ENCODE measurements around the gene SERPINA4. TPM values are rescaled to one million over a fixed set of nuclear protein-coding genes. Genes with fewer than 3 reads are reported as not detected.

The SERPINA4 gene
- total RNA-seq, 3 donors from 2014 or later (not counting 1 experiment from before 2014, with no cell fraction given) = not detected

- H3K36me3 ChIP-seq (ENCODE audit: control insufficient read depth, insufficient read depth, low read length) = no peaks in the 10 kb centered on the region
- H3K4me3 ChIP-seq (ENCODE audit: low read length) = no peak overlapping the region
- Mint-ChIP-seq H3K36me3 (no peaks in the 10 kb centered on the region), H3K4me3 (no peak overlapping the region), H3K9me3 (no peaks in the 10 kb centered on the region), H3K27me3 (ENCODE audit: low read depth in 2 of 2) (peaks cover 7 to 9% of the 10 kb centered on the region in 2 donors), H3K4me1 (no peaks in the 10 kb centered on the region), H3K27ac (no peak overlapping the region)
- H3K27me3 ChIP-seq (ENCODE audit: control insufficient read depth, insufficient read depth, low read length) = no peaks in the 10 kb centered on the region
- ATAC-seq (peak in 1 of 3 donors; percentile 8), DNase-seq (no peak)
- no peak overlapping the region for H3K27ac ChIP-seq (ENCODE audit: low read length)
- no peaks in the 10 kb centered on the region for H3K9me3 ChIP-seq (ENCODE audit: control insufficient read depth, insufficient read depth, low read length)
- WGBS (ENCODE audit: insufficient coverage) = 91% methylated on average over 16 of the region's 16 CpGs
- H3K4me1 ChIP-seq (ENCODE audit: control insufficient read depth, insufficient read depth, low read length) = no peaks in the 10 kb centered on the region
- TF ChIP-seq CTCF (IDR thresholded peaks at IDR 0.05) = no peak
- intact Hi-C loops (cut with micrococcal nuclease) = no loop called here
These were observed 2.0 kb downstream of the SERPINA4 start for GRCh38 chr14:94562941-94563883.

GRCh38 chr14:94564381-94564780 lies 3.1 kb downstream of the SERPINA4 start:
- no peaks in the 10 kb centered on the region for H3K36me3 Mint-ChIP-seq
- H3K27me3 Mint-ChIP-seq (ENCODE audit: low read depth in 2 of 2) = peaks cover 6 to 8% of the 10 kb centered on the region in 2 donors
- Histone ChIP-seq H3K36me3 (ENCODE audit: control insufficient read depth, insufficient read depth, low read length) (no peaks in the 10 kb centered on the region), H3K4me1 (ENCODE audit: control insufficient read depth, insufficient read depth, low read length) (no peaks in the 10 kb centered on the region), H3K27me3 (ENCODE audit: control insufficient read depth, insufficient read depth, low read length) (no peaks in the 10 kb centered on the region), H3K4me3 (ENCODE audit: low read length) (no peak overlapping the region), H3K9me3 (ENCODE audit: control insufficient read depth, insufficient read depth, low read length) (no peaks in the 10 kb centered on the region), H3K27ac (ENCODE audit: low read length) (no peak overlapping the region)
- no peak overlapping the region for H3K4me3 Mint-ChIP-seq
- intact Hi-C loops (cut with micrococcal nuclease) = no loop called here
- no peaks in the 10 kb centered on the region for H3K9me3 Mint-ChIP-seq
- H3K4me1 Mint-ChIP-seq = no peaks in the 10 kb centered on the region
- ATAC-seq = no peak
- H3K27ac Mint-ChIP-seq = no peak overlapping the region
- DNase-seq = no peak
- no peak for TF ChIP-seq CTCF (IDR thresholded peaks at IDR 0.05)

DNA sequence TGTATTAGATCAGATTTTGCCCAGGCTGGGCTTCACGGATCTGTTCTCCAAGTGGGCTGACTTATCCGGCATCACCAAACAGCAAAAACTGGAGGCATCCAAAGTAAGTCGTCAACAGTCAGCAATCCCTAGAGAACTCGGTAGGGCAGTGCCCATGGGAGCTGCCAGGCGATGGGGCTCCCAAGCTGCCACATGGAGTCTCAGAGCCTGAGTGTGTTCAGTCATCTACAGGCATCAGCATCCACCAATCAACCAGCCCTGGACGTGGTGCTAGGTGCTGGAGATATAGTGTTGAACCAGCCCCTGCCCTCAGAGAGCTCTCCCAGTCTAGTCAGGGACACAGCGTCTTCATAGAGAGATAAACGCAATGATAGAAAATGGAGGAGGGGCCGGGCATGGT lies 6.9 kb downstream of the SERPINA4 start:
- Histone ChIP-seq H3K4me3 (ENCODE audit: low read length) (no peak overlapping the region), H3K9me3 (ENCODE audit: control insufficient read depth, insufficient read depth, low read length) (no peaks in the 10 kb centered on the region), H3K4me1 (ENCODE audit: control insufficient read depth, insufficient read depth, low read length) (no peaks in the 10 kb centered on the region), H3K27ac (ENCODE audit: low read length) (no peak overlapping the region), H3K27me3 (ENCODE audit: control insufficient read depth, insufficient read depth, low read length) (no peaks in the 10 kb centered on the region), H3K36me3 (ENCODE audit: control insufficient read depth, insufficient read depth, low read length) (no peaks in the 10 kb centered on the region)
- TF ChIP-seq CTCF (IDR thresholded peaks at IDR 0.05) = no peak
- Mint-ChIP-seq H3K36me3 (no peaks in the 10 kb centered on the region), H3K9me3 (no peaks in the 10 kb centered on the region), H3K27me3 (ENCODE audit: low read depth in 2 of 2) (peaks cover 6% of the 10 kb centered on the region in 2 donors), H3K27ac (no peak overlapping the region), H3K4me3 (no peak overlapping the region), H3K4me1 (no peaks in the 10 kb centered on the region)
- 85% methylated on average over 9 of the region's 9 CpGs for WGBS (ENCODE audit: insufficient coverage)
- DNase-seq (no peak), ATAC-seq (no peak)
- intact Hi-C loops (cut with micrococcal nuclease) = no loop called here

Data from natural killer cell (primary cell).